K562 (cell line): ENCODE results near the gene PGAP2. TPM values are rescaled to one million over a fixed set of nuclear protein-coding genes. Genes with fewer than 3 reads are reported as not detected.

Source experiments
- HMGN3 ChIP-seq: IDR thresholded peaks from 2 replicates; pipeline ENCODE4 v1.6.1; 2011; ENCODE audit warnings: borderline replicate concordance, low read depth, mild to moderate bottlenecking, mixed read lengths, low read length; ENCODE audit not compliant: insufficient read length; ENCODE audit errors: extremely low read depth
- KLF10 ChIP-seq: fragments of 250-450 bp; sonication (Bioruptor Pico); IDR thresholded peaks from 2 replicates; pipeline ENCODE4 v1.6.1; 2021; ENCODE audit warnings: matching md5 sums
- MCM7 ChIP-seq, 2 experiments: fragments of 450-650 bp; IDR thresholded peaks; 2 replicates each; pipeline ENCODE4 v1.6.1; 2016 to 2018
- NFIC ChIP-seq: fragments of 450-650 bp; IDR thresholded peaks from 2 replicates; pipeline ENCODE4 v1.6.1; 2017; ENCODE audit warnings: mild to moderate bottlenecking, inconsistent platforms
- PCBP1 ChIP-seq: fragments of 200-400 bp; formaldehyde crosslinking; IDR thresholded peaks from 2 replicates; pipeline ENCODE4 v1.6.1; 2018; ENCODE audit warnings: mild to moderate bottlenecking, low read depth, low read length; ENCODE audit not compliant: poor library complexity, severe bottlenecking
- POLR3A ChIP-seq: IDR thresholded peaks from 2 replicates; pipeline ENCODE4 v1.6.1; 2011; ENCODE audit warnings: borderline replicate concordance, mild to moderate bottlenecking, moderate library complexity; ENCODE audit not compliant: insufficient read length, insufficient read depth; ENCODE audit errors: extremely low read depth
- PYGO2 ChIP-seq: fragments of 450-650 bp; IDR thresholded peaks from 2 replicates; pipeline ENCODE4 v1.6.1; 2016; ENCODE audit warnings: mild to moderate bottlenecking, missing genetic modification characterization, moderate library complexity, missing compliant biosample characterization
- SIX5 ChIP-seq, 2 experiments: IDR thresholded peaks; 2 replicates each; pipeline ENCODE4 v1.6.1; 2011; ENCODE audit warnings: low read length in 2 of 2, borderline replicate concordance in 1 of 2, low read depth in 1 of 2, mild to moderate bottlenecking in 1 of 2, moderate library complexity in 1 of 2; ENCODE audit not compliant: insufficient read depth in 1 of 2
- SLC30A9 ChIP-seq: fragments of 250-450 bp; sonication (Bioruptor Pico); IDR thresholded peaks from 2 replicates; pipeline ENCODE4 v1.8.0; 2022; ENCODE audit warnings: mild to moderate bottlenecking, moderate library complexity
- ZNF217 ChIP-seq: sonication (generic); formaldehyde crosslinking; IDR thresholded peaks from 2 replicates; pipeline ENCODE4 v1.8.0; 2022; ENCODE audit warnings: mild to moderate bottlenecking, missing genetic modification reagents
- ZNF79 ChIP-seq: fragments of 250-450 bp; sonication (Bioruptor Pico); IDR thresholded peaks from 2 replicates; pipeline ENCODE4 v1.4.0; 2020; ENCODE audit warnings: low read depth, mild to moderate bottlenecking, moderate library complexity
- polyA plus RNA-seq, 8 experiments: library from polyadenylated mRNA; depleted of rRNA in 4 of 8; stranded (reverse) in 5 of 8; unstranded in 3 of 8; fragments of >200 nt; fragmentation: Nextera tagmentation in 2 of 8; fragmentation: Illumina TruSeq in 1 of 8; extraction: Ambion mirVana in 2 of 8; extraction: Trizol in 1 of 8; gene quantifications; 2 replicates each; pipeline versions ENCODE4 v1.2.1 to v1.2.3, GENCODE V29; 2011 to 2014; ENCODE audit warnings: inconsistent platforms in 1 of 8, missing spikeins in 1 of 8
- total RNA-seq, 7 experiments: library from RNA; depleted of rRNA in 6 of 7; stranded (reverse); fragments of >200 nt in 6 of 7; fragmentation: Illumina TruSeq in 2 of 7; extraction: Trizol in 2 of 7; gene quantifications; 2 replicates each; pipeline versions ENCODE4 v1.2.1 to v1.2.3, GENCODE V29; 2011 to 2021; ENCODE audit warnings: low replicate concordance in 1 of 7
- TF ChIP-seq, protein P1 (sequence below), 2 experiments: IDR thresholded peaks in 1 of 2; conservative IDR thresholded peaks in 1 of 2; 2 replicates each; pipeline ENCODE4 v1.6.1; 2016; ENCODE audit warnings: low read depth in 2 of 2, mild to moderate bottlenecking in 1 of 2, missing compliant biosample characterization in 1 of 2, missing genetic modification characterization in 1 of 2, moderate library complexity in 1 of 2
- TF ChIP-seq, protein P2 (sequence below): IDR thresholded peaks from 2 replicates; pipeline ENCODE4 v1.6.1; 2012; ENCODE audit warnings: low read depth, low read length, improper control_type of control experiment, borderline replicate concordance
- TF ChIP-seq, protein P3 (sequence below): fragments of 450-650 bp; IDR thresholded peaks from 2 replicates; pipeline ENCODE4 v1.6.1; 2016
- TF ChIP-seq, protein P4 (sequence below), 3 experiments: IDR thresholded peaks in 2 of 3; conservative IDR thresholded peaks in 1 of 3; 2 replicates each; pipeline ENCODE4 v1.5.1; 2011 to 2012; ENCODE audit warnings: low read length in 3 of 3, mild to moderate bottlenecking in 3 of 3, control low read depth in 2 of 3, improper control_type of control experiment in 1 of 3, inconsistent platforms in 1 of 3, low read depth in 1 of 3, mixed read lengths in 1 of 3, moderate library complexity in 1 of 3; ENCODE audit not compliant: insufficient read depth in 2 of 3
- TF ChIP-seq, protein P5 (sequence below), 2 experiments: fragments of 450-650 bp; conservative IDR thresholded peaks; 2 replicates each; pipeline ENCODE4 v1.6.1; 2017; ENCODE audit warnings: mild to moderate bottlenecking in 2 of 2, moderate library complexity in 2 of 2

The PGAP2 gene
- total and polyA plus RNA-seq, 9 of the 15 experiments (the other 6 are each of a cell fraction or from before 2014, with no cell fraction given), result 17.9 to 47.2 (median 33.7) TPM

DNA sequence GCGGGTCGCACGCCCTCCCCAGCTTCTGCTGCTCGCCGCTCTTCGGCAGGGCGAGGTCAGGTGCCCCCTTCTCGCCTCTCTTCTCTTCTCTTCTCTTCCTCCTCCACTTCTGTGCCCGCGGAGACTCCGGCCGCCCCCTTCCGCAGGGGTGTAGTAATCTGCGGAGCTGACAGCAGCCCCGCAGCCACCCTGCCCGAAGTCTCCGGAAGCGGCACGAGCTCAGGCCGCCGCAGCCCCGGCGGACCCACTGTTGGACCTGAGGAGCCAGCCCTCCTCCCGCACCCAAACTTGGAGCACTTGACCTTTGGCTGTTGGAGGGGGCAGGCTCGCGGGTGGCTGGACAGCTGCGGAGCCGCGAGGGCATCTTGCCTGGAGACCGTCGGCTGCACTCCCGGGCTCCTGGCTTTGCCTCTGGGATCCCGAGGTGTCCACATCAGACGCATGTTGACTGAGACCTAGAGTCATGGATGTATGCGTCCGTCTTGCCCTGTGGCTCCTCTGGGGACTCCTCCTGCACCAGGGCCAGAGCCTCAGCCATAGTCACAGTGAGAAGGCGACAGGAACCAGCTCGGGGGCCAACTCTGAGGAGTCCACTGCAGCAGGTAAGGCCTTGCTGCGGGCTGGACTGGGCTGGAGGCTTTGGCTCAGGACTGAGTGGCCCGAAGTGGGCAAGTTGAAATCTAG lies 47.6 kb downstream of the PGAP2 start (continued):
- no peak for TF ChIP-seq SIX5 (IDR thresholded peaks at IDR 0.05; ENCODE audit: borderline replicate concordance in 1 of 2, insufficient read depth in 1 of 2, low read depth in 1 of 2, low read length in 2 of 2)
- TF ChIP-seq, protein P1, sequence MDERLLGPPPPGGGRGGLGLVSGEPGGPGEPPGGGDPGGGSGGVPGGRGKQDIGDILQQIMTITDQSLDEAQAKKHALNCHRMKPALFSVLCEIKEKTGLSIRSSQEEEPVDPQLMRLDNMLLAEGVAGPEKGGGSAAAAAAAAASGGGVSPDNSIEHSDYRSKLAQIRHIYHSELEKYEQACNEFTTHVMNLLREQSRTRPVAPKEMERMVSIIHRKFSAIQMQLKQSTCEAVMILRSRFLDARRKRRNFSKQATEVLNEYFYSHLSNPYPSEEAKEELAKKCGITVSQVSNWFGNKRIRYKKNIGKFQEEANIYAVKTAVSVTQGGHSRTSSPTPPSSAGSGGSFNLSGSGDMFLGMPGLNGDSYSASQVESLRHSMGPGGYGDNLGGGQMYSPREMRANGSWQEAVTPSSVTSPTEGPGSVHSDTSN (CRISPR knock-in tag; IDR thresholded peaks at IDR 0.05; ENCODE audit: low read depth), result no peak
- TF ChIP-seq, protein P1 (tag; conservative IDR thresholded peaks at IDR 0.05; ENCODE audit: low read depth), result no peak
- TF ChIP-seq SLC30A9 (CRISPR knock-in tag), result no peak
- TF ChIP-seq MCM7 (IDR thresholded peaks at IDR 0.05), result no peak
- no peak for TF ChIP-seq PCBP1
- TF ChIP-seq, protein P2, sequence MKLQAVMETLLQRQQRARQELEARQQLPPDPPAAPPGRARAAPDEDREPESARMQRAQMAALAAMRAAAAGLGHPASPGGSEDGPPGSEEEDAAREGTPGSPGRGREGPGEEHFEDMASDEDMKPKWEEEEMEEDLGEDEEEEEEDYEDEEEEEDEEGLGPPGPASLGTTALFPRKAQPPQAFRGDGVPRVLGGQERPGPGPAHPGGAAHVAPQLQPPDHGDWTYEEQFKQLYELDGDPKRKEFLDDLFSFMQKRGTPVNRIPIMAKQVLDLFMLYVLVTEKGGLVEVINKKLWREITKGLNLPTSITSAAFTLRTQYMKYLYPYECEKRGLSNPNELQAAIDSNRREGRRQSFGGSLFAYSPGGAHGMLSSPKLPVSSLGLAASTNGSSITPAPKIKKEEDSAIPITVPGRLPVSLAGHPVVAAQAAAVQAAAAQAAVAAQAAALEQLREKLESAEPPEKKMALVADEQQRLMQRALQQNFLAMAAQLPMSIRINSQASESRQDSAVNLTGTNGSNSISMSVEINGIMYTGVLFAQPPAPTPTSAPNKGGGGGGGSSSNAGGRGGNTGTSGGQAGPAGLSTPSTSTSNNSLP, result no peak
- TF ChIP-seq, protein P3, sequence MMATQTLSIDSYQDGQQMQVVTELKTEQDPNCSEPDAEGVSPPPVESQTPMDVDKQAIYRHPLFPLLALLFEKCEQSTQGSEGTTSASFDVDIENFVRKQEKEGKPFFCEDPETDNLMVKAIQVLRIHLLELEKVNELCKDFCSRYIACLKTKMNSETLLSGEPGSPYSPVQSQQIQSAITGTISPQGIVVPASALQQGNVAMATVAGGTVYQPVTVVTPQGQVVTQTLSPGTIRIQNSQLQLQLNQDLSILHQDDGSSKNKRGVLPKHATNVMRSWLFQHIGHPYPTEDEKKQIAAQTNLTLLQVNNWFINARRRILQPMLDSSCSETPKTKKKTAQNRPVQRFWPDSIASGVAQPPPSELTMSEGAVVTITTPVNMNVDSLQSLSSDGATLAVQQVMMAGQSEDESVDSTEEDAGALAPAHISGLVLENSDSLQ, result 0 out of 2 replicates have a peak, but pooled peaks have one; percentile 4
- TF ChIP-seq ZNF79 (CRISPR knock-in tag), result no peak
- no peak for TF ChIP-seq PYGO2 (tag)
- TF ChIP-seq HMGN3, result no peak
- TF ChIP-seq, protein P4, sequence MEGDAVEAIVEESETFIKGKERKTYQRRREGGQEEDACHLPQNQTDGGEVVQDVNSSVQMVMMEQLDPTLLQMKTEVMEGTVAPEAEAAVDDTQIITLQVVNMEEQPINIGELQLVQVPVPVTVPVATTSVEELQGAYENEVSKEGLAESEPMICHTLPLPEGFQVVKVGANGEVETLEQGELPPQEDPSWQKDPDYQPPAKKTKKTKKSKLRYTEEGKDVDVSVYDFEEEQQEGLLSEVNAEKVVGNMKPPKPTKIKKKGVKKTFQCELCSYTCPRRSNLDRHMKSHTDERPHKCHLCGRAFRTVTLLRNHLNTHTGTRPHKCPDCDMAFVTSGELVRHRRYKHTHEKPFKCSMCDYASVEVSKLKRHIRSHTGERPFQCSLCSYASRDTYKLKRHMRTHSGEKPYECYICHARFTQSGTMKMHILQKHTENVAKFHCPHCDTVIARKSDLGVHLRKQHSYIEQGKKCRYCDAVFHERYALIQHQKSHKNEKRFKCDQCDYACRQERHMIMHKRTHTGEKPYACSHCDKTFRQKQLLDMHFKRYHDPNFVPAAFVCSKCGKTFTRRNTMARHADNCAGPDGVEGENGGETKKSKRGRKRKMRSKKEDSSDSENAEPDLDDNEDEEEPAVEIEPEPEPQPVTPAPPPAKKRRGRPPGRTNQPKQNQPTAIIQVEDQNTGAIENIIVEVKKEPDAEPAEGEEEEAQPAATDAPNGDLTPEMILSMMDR (IDR thresholded peaks at IDR 0.05 in 2 of 3, conservative IDR thresholded peaks at IDR 0.05 in 1 of 3; ENCODE audit: insufficient read depth in 2 of 3, low read depth in 1 of 3, low read length in 3 of 3), result no peak
- no peak for TF ChIP-seq NFIC
- no peak for TF ChIP-seq KLF10 (CRISPR knock-in tag)
- no peak for TF ChIP-seq ZNF217
- TF ChIP-seq, protein P5, sequence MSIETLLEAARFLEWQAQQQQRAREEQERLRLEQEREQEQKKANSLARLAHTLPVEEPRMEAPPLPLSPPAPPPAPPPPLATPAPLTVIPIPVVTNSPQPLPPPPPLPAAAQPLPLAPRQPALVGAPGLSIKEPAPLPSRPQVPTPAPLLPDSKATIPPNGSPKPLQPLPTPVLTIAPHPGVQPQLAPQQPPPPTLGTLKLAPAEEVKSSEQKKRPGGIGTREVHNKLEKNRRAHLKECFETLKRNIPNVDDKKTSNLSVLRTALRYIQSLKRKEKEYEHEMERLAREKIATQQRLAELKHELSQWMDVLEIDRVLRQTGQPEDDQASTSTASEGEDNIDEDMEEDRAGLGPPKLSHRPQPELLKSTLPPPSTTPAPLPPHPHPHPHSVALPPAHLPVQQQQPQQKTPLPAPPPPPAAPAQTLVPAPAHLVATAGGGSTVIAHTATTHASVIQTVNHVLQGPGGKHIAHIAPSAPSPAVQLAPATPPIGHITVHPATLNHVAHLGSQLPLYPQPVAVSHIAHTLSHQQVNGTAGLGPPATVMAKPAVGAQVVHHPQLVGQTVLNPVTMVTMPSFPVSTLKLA (conservative IDR thresholded peaks at IDR 0.05), result no peak
- no peak for TF ChIP-seq POLR3A
